Nephron progenitor cell (in vitro differentiated cells): ENCODE results near the gene C1orf174.

Source experiments
- DNase-seq: peaks from one replicate; pipeline ENCODE4 v3.0.0; 2021
- H3K27ac Mint-ChIP-seq: 2 replicates; pipeline ENCODE4 v1.8.0; 2021; ENCODE audit warnings: mild to moderate bottlenecking, moderate library complexity, mixed read lengths
- H3K27me3 Mint-ChIP-seq: 2 replicates; pipeline ENCODE4 v1.8.0; 2021; ENCODE audit warnings: mild to moderate bottlenecking, low read depth, mixed read lengths; ENCODE audit not compliant: poor library complexity
- H3K36me3 Mint-ChIP-seq: 2 replicates; pipeline ENCODE4 v1.8.0; 2021; ENCODE audit warnings: low read depth, mixed read lengths
- H3K4me1 Mint-ChIP-seq: 2 replicates; pipeline ENCODE4 v1.8.0; 2021; ENCODE audit warnings: mixed read lengths
- H3K4me3 Mint-ChIP-seq: 2 replicates; pipeline ENCODE4 v1.8.0; 2021; ENCODE audit warnings: mild to moderate bottlenecking, moderate library complexity, mixed read lengths
- H3K9me3 Mint-ChIP-seq: 2 replicates; pipeline ENCODE4 v1.8.0; 2021; ENCODE audit warnings: mild to moderate bottlenecking, moderate library complexity, mixed read lengths
- CTCF ChIP-seq: fragments of 200-600 bp; sonication (generic); IDR thresholded peaks from 2 replicates; pipeline ENCODE4 v1.5.0; 2021; ENCODE audit warnings: antibody characterized with exemption

C1orf174 gene

GRCh38 chr1:3880429-3881192 lies 19.5 kb downstream of the C1orf174 start:
- Mint-ChIP-seq H3K27me3 (no peaks in the 10 kb centered on the region), H3K36me3 (peaks cover 71% of the 10 kb centered on the region), H3K4me3 (no peak overlapping the region), H3K4me1 (no peaks in the 10 kb centered on the region), H3K27ac (no peak overlapping the region), H3K9me3 (peaks cover 19% of the 10 kb centered on the region)
- TF ChIP-seq CTCF: no peak
- DNase-seq: no peak

- no peak overlapping the region for H3K4me3 Mint-ChIP-seq
- no peaks in the 10 kb centered on the region for H3K4me1 Mint-ChIP-seq
- no peak for DNase-seq
- no peak for TF ChIP-seq CTCF
- peaks cover 19% of the 10 kb centered on the region for H3K9me3 Mint-ChIP-seq
- no peak overlapping the region for H3K27ac Mint-ChIP-seq
- peaks cover 76% of the 10 kb centered on the region for H3K36me3 Mint-ChIP-seq
- no peaks in the 10 kb centered on the region for H3K27me3 Mint-ChIP-seq
These were observed 20.2 kb downstream of the C1orf174 start for GRCh38 chr1:3879787-3880428.

GRCh38 chr1:3879099-3879498 lies 21.0 kb downstream of the C1orf174 start:
- TF ChIP-seq CTCF: no peak
- Mint-ChIP-seq H3K4me1 (no peaks in the 10 kb centered on the region), H3K27me3 (no peaks in the 10 kb centered on the region), H3K27ac (no peak overlapping the region), H3K36me3 (peaks cover 71% of the 10 kb centered on the region), H3K9me3 (peaks cover 19% of the 10 kb centered on the region), H3K4me3 (no peak overlapping the region)
- DNase-seq: no peak

- H3K9me3 Mint-ChIP-seq: peaks cover 19% of the 10 kb centered on the region
- no peak overlapping the region for H3K4me3 Mint-ChIP-seq
These were observed 23.4 kb downstream of the C1orf174 start for GRCh38 chr1:3876716-3877115.

GRCh38 chr1:3874736-3875135 lies 25.3 kb downstream of the C1orf174 start:
- peaks cover 8% of the 10 kb centered on the region for H3K4me1 Mint-ChIP-seq
- TF ChIP-seq CTCF: no peak
- DNase-seq: no peak
- H3K27me3 Mint-ChIP-seq: no peaks in the 10 kb centered on the region
- H3K4me3 Mint-ChIP-seq: no peak overlapping the region
- peaks cover 16% of the 10 kb centered on the region for H3K9me3 Mint-ChIP-seq
- H3K27ac Mint-ChIP-seq: no peak overlapping the region
- peaks cover 72% of the 10 kb centered on the region for H3K36me3 Mint-ChIP-seq

More at GRCh38 chr1:3876716-3877115, 23.4 kb downstream of the C1orf174 start:
- no peaks in the 10 kb centered on the region for H3K27me3 Mint-ChIP-seq
- peaks cover 74% of the 10 kb centered on the region for H3K36me3 Mint-ChIP-seq
- H3K4me1 Mint-ChIP-seq: no peaks in the 10 kb centered on the region
- no peak overlapping the region for H3K27ac Mint-ChIP-seq
- DNase-seq: no peak
- no peak for TF ChIP-seq CTCF
